MM.1S (cell line): Measurements from ENCODE around the gene TMEM143.

Experiments
- DNase-seq: peaks from one replicate; pipeline ENCODE4 v3.0.0-alpha.2; 2015
- H2AFZ ChIP-seq: fragments of 300-600 bp; sonication (generic); 2 replicates; pipeline ENCODE4 v1.6.0; 2016; ENCODE audit warnings: antibody characterized with exemption, low read length
- H3F3A ChIP-seq: fragments of 300-600 bp; sonication (generic); 2 replicates; pipeline ENCODE4 v1.6.1; 2016; ENCODE audit warnings: mild to moderate bottlenecking, antibody characterized with exemption, low read length, moderate library complexity, mixed read lengths; ENCODE audit not compliant: insufficient read depth
- H3K27ac ChIP-seq: fragments of 300-600 bp; sonication (generic); 2 replicates; pipeline ENCODE4 v1.5.1; 2016; ENCODE audit warnings: mild to moderate bottlenecking, low read length
- H3K27me3 ChIP-seq: fragments of 300-600 bp; sonication (generic); replicated peaks from 2 replicates; pipeline ENCODE4 v1.6.0; 2016; ENCODE audit warnings: low read length; ENCODE audit not compliant: insufficient read depth
- H3K36me3 ChIP-seq: fragments of 300-600 bp; sonication (generic); replicated peaks from 2 replicates; pipeline ENCODE4 v1.6.1; 2016; ENCODE audit warnings: mild to moderate bottlenecking, low read length, mixed read lengths; ENCODE audit not compliant: insufficient read depth
- H3K4me1 ChIP-seq: fragments of 300-600 bp; sonication (generic); 2 replicates; pipeline ENCODE4 v1.6.1; 2016; ENCODE audit warnings: low read length, mixed read lengths
- H3K4me2 ChIP-seq: fragments of 300-600 bp; sonication (generic); 2 replicates; pipeline ENCODE4 v1.6.0; 2016; ENCODE audit warnings: low read depth, low read length
- H3K4me3 ChIP-seq: fragments of 300-600 bp; sonication (generic); 2 replicates; pipeline ENCODE4 v1.5.1; 2016; ENCODE audit warnings: low read length, mixed read lengths
- H3K79me2 ChIP-seq: fragments of 300-600 bp; sonication (generic); 2 replicates; pipeline ENCODE4 v1.6.1; 2016; ENCODE audit warnings: mixed run types, low read length, mixed read lengths
- H3K9ac ChIP-seq: fragments of 300-600 bp; sonication (generic); 2 replicates; pipeline ENCODE4 v1.6.1; 2016; ENCODE audit warnings: low read length, mixed read lengths
- H3K9me2 ChIP-seq: fragments of 300-600 bp; sonication (generic); replicated peaks from 2 replicates; pipeline ENCODE4 v1.6.1; 2016; ENCODE audit warnings: mild to moderate bottlenecking, low read length, mixed read lengths; ENCODE audit not compliant: insufficient read depth
- H3K9me3 ChIP-seq: fragments of 300-600 bp; sonication (generic); replicated peaks from 2 replicates; pipeline ENCODE4 v1.6.1; 2016; ENCODE audit warnings: mild to moderate bottlenecking, low read length, mixed read lengths; ENCODE audit not compliant: insufficient read depth
- H4K20me1 ChIP-seq: fragments of 300-600 bp; sonication (generic); 2 replicates; pipeline ENCODE4 v1.6.1; 2016; ENCODE audit warnings: mild to moderate bottlenecking, low read length, moderate library complexity, mixed read lengths; ENCODE audit not compliant: insufficient read depth
- EZH2 ChIP-seq: fragments of 300-600 bp; sonication (generic); optimal IDR thresholded peaks from 2 replicates; pipeline ENCODE3; 2017; ENCODE audit warnings: low read depth, mild to moderate bottlenecking, antibody characterized with exemption, low read length, mixed read lengths
- EZH2phosphoT487 ChIP-seq: fragments of 300-600 bp; sonication (generic); IDR thresholded peaks from 2 replicates; pipeline ENCODE4 v1.6.1; 2018; ENCODE audit warnings: antibody characterized with exemption, low read length
- TF ChIP-seq, protein P1 (sequence below): fragments of 300-600 bp; sonication (generic); IDR thresholded peaks from 2 replicates; pipeline ENCODE4 v1.5.1; 2016; ENCODE audit warnings: antibody characterized with exemption, low read length, mixed read lengths

TMEM143 gene

GRCh38 chr19:48321622-48322591 is 41.8 kb downstream of the TMEM143 start:
- no peaks in the 10 kb centered on the region for H3K9me2 ChIP-seq
- H3K4me1 ChIP-seq = peaks cover 28% of the 10 kb centered on the region
- H3K27me3 ChIP-seq = no peaks in the 10 kb centered on the region
- peak overlapping the region; percentile 97 for H3K4me2 ChIP-seq
- H3K36me3 ChIP-seq = no peaks in the 10 kb centered on the region
- peak overlapping the region; percentile 91 for H3K27ac ChIP-seq
- TF ChIP-seq, protein P1, sequence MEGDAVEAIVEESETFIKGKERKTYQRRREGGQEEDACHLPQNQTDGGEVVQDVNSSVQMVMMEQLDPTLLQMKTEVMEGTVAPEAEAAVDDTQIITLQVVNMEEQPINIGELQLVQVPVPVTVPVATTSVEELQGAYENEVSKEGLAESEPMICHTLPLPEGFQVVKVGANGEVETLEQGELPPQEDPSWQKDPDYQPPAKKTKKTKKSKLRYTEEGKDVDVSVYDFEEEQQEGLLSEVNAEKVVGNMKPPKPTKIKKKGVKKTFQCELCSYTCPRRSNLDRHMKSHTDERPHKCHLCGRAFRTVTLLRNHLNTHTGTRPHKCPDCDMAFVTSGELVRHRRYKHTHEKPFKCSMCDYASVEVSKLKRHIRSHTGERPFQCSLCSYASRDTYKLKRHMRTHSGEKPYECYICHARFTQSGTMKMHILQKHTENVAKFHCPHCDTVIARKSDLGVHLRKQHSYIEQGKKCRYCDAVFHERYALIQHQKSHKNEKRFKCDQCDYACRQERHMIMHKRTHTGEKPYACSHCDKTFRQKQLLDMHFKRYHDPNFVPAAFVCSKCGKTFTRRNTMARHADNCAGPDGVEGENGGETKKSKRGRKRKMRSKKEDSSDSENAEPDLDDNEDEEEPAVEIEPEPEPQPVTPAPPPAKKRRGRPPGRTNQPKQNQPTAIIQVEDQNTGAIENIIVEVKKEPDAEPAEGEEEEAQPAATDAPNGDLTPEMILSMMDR = no peak
- TF ChIP-seq EZH2phosphoT487 = no peak
- TF ChIP-seq EZH2 = no peak
- peaks cover 4% of the 10 kb centered on the region for H3F3A ChIP-seq
- peak overlapping the region; percentile 86 for H3K9ac ChIP-seq
- no peaks in the 10 kb centered on the region for H3K79me2 ChIP-seq
- H2AFZ ChIP-seq = peak overlapping the region; percentile 82
- peak overlapping the region; percentile 68 for H3K4me3 ChIP-seq
- H4K20me1 ChIP-seq = no peaks in the 10 kb centered on the region
- H3K9me3 ChIP-seq = no peaks in the 10 kb centered on the region
- DNase-seq = peak; percentile 98

DNA sequence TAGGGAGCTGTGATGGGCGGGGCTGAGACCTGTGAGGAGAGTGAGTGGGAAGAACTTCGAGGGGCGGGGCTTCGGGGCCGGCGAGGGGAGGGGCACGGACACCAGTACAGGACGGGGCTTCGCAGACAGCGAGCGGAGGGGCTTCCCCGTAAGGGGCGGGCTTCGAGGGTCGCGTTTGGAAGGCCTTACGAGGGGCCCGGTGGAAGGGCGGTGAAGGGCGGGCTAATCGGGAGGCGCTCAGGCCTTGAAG is 42.4 kb downstream of the TMEM143 start:
- H3K27ac ChIP-seq = peak overlapping the region; percentile 91
- H3K79me2 ChIP-seq = no peaks in the 10 kb centered on the region
- peak overlapping the region; percentile 86 for H3K9ac ChIP-seq
- H3K4me2 ChIP-seq = peak overlapping the region; percentile 95
- no peaks in the 10 kb centered on the region for H3K9me2 ChIP-seq
- H4K20me1 ChIP-seq = no peaks in the 10 kb centered on the region
- H3K36me3 ChIP-seq = no peaks in the 10 kb centered on the region
- H3F3A ChIP-seq = peaks cover 4% of the 10 kb centered on the region
- peaks cover 28% of the 10 kb centered on the region for H3K4me1 ChIP-seq
- H3K27me3 ChIP-seq = no peaks in the 10 kb centered on the region
- H3K4me3 ChIP-seq = peak overlapping the region; percentile 68
- H2AFZ ChIP-seq = peak overlapping the region; percentile 82
- no peaks in the 10 kb centered on the region for H3K9me3 ChIP-seq
- peak; percentile 97 for DNase-seq
- no peak for TF ChIP-seq EZH2
- TF ChIP-seq EZH2phosphoT487 = no peak
- TF ChIP-seq, protein P1 = no peak

GRCh38 chr19:48319647-48320541 is 43.8 kb downstream of the TMEM143 start:
- TF ChIP-seq, protein P1 = peak; percentile 87
- TF ChIP-seq EZH2phosphoT487 = no peak
- no peak overlapping the region for H3K4me3 ChIP-seq
- peak overlapping the region; percentile 27; the same call in 1 of the 2 replicates for H2AFZ ChIP-seq

More at GRCh38 chr19:48319647-48320541, 43.8 kb downstream of the TMEM143 start:
- peaks cover 4% of the 10 kb centered on the region for H3F3A ChIP-seq
- H3K4me1 ChIP-seq = peaks cover 21% of the 10 kb centered on the region
- DNase-seq = peak; percentile 54
- H3K36me3 ChIP-seq = no peaks in the 10 kb centered on the region
- no peaks in the 10 kb centered on the region for H3K79me2 ChIP-seq
- H3K4me2 ChIP-seq = no peak overlapping the region; the same call in 1 of the 2 replicates
- H3K9me2 ChIP-seq = no peaks in the 10 kb centered on the region
- no peak overlapping the region for H3K9ac ChIP-seq
- H4K20me1 ChIP-seq = no peaks in the 10 kb centered on the region
- no peaks in the 10 kb centered on the region for H3K9me3 ChIP-seq
- H3K27me3 ChIP-seq = no peaks in the 10 kb centered on the region
- no peak overlapping the region for H3K27ac ChIP-seq
